Fibroblast of villous mesenchyme (primary cell): ENCODE results near the gene PF4V1. TPM values are rescaled to one million over a fixed set of nuclear protein-coding genes. Genes with fewer than 3 reads are reported as not detected.

Experiments
- DNase-seq: peaks from one replicate; pipeline ENCODE4 v3.0.0-alpha.2; 2010; ENCODE audit warnings: low read depth
- H3K4me3 ChIP-seq: 2 replicates; pipeline ENCODE4 v1.5.1; 2011; ENCODE audit warnings: low read depth, mild to moderate bottlenecking, low read length
- total RNA-seq: library from RNA; depleted of rRNA; stranded (reverse); fragments of >200 nt; gene quantifications from 2 replicates; pipeline ENCODE4 v1.2.3, GENCODE V29; 2012
- TF ChIP-seq, protein P1 (sequence below): IDR thresholded peaks from 2 replicates; pipeline ENCODE4 v1.5.1; 2012; ENCODE audit warnings: low read depth, mild to moderate bottlenecking, low read length; ENCODE audit not compliant: insufficient read depth

PF4V1 gene
- total RNA-seq, 1 donor, result not detected

DNA sequence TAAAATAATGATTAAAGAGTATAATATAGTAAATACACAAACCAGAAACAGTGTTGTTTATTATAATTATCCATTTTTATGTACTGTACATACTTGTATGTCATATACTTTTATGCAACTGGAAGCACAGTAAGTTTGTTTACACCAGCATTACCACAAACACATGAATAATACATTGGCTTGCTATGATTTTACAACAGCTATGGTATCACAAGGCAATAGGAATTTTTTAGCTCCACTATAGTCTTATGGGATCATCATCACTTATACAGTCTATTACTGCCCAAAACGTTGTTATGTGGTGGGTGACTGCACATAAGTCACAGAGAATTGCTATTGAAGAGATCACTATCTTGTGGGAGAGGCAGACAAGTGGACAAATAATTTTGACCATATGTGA is 1.8 kb upstream of the PF4V1 start:
- TF ChIP-seq, protein P1, sequence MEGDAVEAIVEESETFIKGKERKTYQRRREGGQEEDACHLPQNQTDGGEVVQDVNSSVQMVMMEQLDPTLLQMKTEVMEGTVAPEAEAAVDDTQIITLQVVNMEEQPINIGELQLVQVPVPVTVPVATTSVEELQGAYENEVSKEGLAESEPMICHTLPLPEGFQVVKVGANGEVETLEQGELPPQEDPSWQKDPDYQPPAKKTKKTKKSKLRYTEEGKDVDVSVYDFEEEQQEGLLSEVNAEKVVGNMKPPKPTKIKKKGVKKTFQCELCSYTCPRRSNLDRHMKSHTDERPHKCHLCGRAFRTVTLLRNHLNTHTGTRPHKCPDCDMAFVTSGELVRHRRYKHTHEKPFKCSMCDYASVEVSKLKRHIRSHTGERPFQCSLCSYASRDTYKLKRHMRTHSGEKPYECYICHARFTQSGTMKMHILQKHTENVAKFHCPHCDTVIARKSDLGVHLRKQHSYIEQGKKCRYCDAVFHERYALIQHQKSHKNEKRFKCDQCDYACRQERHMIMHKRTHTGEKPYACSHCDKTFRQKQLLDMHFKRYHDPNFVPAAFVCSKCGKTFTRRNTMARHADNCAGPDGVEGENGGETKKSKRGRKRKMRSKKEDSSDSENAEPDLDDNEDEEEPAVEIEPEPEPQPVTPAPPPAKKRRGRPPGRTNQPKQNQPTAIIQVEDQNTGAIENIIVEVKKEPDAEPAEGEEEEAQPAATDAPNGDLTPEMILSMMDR, result no peak
- DNase-seq, result no peak

DNA sequence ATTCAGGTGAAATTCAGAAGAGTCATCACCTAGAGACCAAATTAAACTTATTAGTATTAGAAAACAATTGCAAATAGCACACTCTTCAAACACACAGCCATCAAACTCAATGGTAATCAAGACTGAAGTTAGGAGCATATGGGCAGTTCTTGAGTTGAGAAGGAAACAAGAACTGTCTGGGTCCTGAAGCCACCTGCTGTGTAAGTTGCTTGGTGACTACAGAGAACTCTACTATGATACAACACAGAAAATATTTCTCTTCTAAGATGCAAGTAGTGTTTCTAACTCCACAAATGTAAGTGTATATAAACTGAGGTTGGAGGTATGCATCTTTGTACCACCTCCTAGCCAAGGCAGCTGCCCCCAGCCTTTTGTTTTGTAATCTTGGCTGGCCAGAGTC is 325 bp upstream of the PF4V1 start:
- TF ChIP-seq, protein P1, result no peak
- DNase-seq, result no peak
- no peak overlapping the region for H3K4me3 ChIP-seq

More for the DNA sequence above, 1.8 kb upstream of the PF4V1 start:
- H3K4me3 ChIP-seq, result no peak overlapping the region

DNA sequence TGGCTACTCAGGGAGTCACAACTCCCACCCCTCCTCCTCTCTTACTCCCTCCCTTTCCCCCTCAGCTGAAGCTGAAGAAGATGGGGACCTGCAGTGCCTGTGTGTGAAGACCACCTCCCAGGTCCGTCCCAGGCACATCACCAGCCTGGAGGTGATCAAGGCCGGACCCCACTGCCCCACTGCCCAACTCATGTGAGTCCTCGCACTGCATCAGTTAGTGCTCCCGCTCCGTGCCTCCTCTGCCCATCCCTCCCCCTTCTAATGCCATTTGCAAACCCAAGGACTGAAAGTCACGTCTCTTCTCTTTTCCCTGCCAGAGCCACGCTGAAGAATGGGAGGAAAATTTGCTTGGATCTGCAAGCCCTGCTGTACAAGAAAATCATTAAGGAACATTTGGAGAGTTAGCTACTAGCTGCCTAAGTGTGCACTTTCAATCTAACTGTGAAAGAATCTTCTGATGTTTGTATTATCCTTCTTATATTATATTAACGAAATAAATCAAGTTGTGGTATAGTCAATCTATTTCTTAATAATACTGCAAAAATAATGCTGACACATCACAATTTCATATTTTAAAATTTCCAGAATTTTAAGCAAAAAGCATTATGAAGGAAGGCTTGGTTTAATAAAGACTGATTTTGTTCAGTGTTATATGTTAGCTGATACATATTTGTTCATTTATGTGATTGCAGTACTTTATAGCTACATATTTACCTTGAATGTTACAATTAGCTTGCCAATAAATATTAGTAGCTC is 800 bp downstream of the PF4V1 start:
- DNase-seq, result no peak
- no peak overlapping the region for H3K4me3 ChIP-seq
- TF ChIP-seq, protein P1, result no peak

DNA sequence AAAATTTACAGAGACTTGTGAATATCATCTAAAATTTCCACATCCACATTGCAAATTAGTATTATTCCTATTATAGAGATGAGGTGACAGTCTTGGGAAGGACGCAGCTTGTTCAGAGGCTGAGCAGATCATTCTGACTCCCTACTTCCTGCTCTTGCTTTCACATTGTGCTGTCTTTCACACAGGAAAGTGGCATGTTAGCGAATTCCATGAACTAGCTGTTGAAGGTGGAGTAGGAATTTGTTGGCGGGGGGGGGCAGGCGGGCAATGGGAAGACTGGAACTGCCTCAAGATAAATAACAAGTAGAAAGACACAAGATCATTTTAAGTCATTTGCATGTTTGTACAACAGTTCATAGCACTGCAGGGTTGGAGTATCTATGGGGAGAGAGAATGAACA is 2.3 kb downstream of the PF4V1 start:
- TF ChIP-seq, protein P1, result no peak
- no peak overlapping the region for H3K4me3 ChIP-seq
- DNase-seq, result no peak

DNA sequence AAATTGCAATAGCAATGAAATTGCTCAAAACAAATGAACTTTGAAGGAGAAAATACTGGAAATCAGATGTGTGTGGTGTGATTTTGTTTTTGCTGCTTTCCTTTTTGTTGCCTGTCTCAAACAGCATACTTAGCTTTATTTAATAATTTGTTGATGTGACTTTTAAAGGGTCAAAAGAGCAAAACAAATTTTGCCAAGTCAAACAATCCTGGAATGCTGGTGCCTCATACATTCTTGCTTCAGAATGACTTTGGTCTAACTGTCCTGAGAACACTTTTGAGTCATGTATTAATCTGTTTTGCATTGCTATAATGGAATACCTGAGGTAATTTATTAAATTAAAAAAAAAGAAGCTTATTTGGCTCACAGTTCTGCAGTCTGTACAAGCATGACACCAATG is 3.4 kb downstream of the PF4V1 start:
- TF ChIP-seq, protein P1, result no peak
- peak; percentile 61 for DNase-seq
- no peak overlapping the region for H3K4me3 ChIP-seq

DNA sequence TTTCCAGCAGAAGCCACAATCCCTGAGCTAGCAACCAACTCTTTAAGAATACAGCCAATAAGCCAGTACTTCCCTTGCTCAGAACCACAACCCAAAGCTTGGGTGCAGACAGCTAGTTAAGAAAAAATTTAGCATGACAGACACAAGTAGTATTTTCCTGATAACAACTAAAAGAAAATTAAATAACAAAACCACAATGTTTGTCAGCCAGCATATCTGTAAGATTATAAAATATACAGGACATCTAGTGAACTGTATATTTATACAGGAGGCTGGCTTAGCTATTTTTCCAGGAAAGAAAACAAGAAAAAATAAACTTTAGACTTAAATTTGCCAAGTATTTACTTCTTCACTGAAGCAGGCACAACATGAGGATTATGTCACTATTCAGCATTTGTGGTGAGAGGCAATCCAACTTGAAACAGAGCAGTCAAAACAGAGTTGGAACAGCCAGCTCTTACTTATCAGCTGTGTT is 6.6 kb downstream of the PF4V1 start:
- TF ChIP-seq, protein P1, result no peak

More for the DNA sequence above, 6.6 kb downstream of the PF4V1 start:
- no peak overlapping the region for H3K4me3 ChIP-seq
- DNase-seq, result peak; percentile 95
